ENCODE data around the gene CATSPERE. TPM values are rescaled to one million over a fixed set of nuclear protein-coding genes. Genes with fewer than 3 reads are reported as not detected.

Gene CATSPERE
- total RNA-seq, 1 donor from 2014 or later, result 1.1 TPM

DNA sequence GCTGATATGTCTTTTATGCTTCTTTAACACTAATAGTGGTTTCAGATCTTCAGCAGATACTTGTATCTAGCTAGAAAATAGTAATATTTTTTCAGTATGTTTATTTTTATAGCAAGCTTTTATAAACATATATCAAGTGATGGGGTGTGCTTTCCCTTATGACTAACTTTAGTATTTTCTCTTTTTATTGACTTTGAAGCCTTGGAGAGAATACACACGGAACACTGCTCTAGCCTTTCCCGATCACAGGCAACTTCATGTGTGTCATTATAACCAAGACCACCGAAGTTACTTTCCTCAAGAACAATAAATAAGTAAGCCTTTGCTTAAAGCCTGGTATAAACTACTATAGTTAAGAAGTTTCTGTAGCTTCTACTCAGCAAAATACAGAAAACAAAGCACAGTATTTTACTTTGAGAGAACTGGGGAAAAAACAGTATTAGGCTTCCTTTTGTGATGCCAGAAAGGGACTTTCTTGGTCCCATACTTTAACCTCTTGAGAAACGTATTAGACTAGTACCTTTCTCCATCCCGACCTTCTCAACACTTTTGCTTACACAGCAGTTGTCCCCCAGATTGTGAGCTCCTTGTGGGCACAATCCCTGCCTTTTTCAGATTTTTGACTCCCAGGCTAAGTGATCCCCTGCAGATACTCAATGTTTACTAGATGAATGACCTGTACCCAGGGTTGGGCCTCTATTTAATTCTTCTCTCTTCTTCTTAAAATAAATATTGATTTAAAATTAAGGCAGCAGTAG is 12.6 kb upstream of the CATSPERE start:
- intact Hi-C loops (cut with micrococcal nuclease), result no loop called here
- TF ChIP-seq, protein P1, sequence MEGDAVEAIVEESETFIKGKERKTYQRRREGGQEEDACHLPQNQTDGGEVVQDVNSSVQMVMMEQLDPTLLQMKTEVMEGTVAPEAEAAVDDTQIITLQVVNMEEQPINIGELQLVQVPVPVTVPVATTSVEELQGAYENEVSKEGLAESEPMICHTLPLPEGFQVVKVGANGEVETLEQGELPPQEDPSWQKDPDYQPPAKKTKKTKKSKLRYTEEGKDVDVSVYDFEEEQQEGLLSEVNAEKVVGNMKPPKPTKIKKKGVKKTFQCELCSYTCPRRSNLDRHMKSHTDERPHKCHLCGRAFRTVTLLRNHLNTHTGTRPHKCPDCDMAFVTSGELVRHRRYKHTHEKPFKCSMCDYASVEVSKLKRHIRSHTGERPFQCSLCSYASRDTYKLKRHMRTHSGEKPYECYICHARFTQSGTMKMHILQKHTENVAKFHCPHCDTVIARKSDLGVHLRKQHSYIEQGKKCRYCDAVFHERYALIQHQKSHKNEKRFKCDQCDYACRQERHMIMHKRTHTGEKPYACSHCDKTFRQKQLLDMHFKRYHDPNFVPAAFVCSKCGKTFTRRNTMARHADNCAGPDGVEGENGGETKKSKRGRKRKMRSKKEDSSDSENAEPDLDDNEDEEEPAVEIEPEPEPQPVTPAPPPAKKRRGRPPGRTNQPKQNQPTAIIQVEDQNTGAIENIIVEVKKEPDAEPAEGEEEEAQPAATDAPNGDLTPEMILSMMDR (IDR thresholded peaks at IDR 0.05), result no peak
- H3K9me3 Mint-ChIP-seq, result no peaks in the 10 kb centered on the region
- no peak for DNase-seq
- H3K4me1 Mint-ChIP-seq, result peaks cover 52% of the 10 kb centered on the region
- peaks cover 48% of the 10 kb centered on the region for H3K36me3 Mint-ChIP-seq (ENCODE audit: low read depth)
- H3K27me3 Mint-ChIP-seq, result no peaks in the 10 kb centered on the region
- POLR2A ChIA-PET, result interaction anchor here (1.0 to 1.4 kb wide), 2 partner anchors 12 to 416 kb away, joined by 4 read pairs; partner anchors contain the start of gene HNRNPU
- no peak for ATAC-seq (ENCODE audit: low read depth)
- no peak overlapping the region for H3K4me3 Mint-ChIP-seq
- CTCF ChIA-PET, result interaction anchor here (1.1 kb wide), 1 partner anchor 13 kb away, joined by 3 read pairs; the partner anchor contains the start of gene CATSPERE
- H3K27ac Mint-ChIP-seq, result no peak overlapping the region

DNA sequence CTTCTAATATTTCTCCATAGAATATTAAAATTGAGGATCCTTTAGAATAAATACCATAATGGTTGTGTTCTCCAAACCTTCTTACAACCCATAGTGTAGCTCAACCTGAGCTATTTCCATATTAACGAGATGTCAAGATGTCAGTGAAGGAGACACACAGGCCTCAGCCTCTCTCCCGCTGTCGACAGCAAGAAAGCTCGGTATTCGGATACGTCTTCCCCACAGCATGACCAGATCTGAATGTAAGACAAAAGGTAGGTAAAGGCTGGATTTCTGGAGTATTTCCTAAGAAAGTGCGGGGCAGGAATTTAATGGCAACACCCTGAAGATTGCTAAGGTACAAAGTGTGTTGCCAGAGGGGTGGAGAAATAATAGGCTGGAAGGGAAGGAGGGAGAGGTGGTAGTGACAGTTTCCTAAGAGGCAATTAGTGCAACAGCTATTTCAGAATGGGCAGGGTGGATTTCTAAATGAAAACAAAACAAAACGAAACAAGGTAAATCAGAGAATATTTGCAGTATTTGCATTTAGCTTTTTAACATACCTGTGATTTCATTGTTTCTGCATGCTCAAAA is 11.1 kb upstream of the CATSPERE start:
- no peak for DNase-seq

DNA sequence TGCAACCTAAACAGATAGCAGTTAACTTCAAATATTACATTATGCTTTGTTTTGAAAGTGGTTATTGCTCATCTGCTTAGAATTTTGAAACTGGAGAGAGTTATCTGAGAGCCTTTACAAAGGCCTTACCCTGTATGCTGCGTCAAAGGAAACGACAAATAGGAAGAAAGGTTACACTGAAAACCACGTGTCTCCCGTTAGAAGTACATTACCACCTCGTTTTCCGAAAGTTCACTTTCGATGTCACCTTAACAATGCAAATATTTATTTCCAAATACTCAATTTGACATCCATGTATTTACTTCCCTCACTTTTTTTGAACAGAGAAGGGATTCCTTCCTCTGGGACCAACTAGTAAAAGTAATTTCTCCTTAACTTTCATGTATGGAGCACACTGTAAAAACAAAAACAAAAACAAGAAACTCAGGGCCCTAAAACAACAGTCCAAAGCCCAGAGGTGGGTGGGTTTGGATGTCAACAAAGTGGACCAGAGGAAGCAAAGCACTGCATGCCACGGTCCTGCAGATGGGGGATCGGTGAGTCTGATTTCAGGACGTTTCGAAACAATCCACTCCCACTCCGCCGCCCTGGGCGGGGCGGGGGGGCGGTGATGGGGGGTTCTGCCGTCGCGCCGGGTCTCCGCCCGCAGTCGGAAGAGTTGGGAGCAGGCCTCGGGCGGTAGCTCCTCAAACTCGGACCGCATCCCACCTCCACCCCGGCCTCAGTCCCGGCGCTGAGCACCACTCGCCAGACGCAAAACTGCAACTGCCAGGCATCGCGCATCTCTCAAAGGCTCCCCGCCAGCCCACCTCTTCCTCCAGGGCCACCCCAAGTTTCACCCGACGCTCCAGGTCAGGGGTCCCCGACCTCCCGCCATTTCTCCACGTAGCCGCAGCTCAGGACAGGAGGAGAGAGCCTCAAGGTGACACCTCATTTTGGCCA is 10.2 kb upstream of the CATSPERE start:
- ChIA-PET CTCF (no interaction called here), POLR2A (interaction anchor here (0.5 to 1.9 kb wide), 8 partner anchors 9 to 1195 kb away, joined by 3 to 14 read pairs (median 4); partner anchors contain the start of genes CATSPERE and SDCCAG8)
- no peaks in the 10 kb centered on the region for H3K9me3 Mint-ChIP-seq
- TF ChIP-seq, protein P1 (IDR thresholded peaks at IDR 0.05), result no peak
- H3K27ac Mint-ChIP-seq, result peak overlapping the region; percentile 96
- intact Hi-C loops (cut with micrococcal nuclease), result loop anchor here (1.0 to 10.0 kb wide), 7 partner anchors 16 to 704 kb away; partner anchors contain the start of genes COX20 and KIF26B
- DNase-seq, result peak; percentile 60
- peaks cover 38% of the 10 kb centered on the region for H3K36me3 Mint-ChIP-seq (ENCODE audit: low read depth)
- H3K4me1 Mint-ChIP-seq, result peaks cover 40% of the 10 kb centered on the region
- ATAC-seq (ENCODE audit: low read depth), result no peak
- H3K27me3 Mint-ChIP-seq, result no peaks in the 10 kb centered on the region
- H3K4me3 Mint-ChIP-seq, result peak overlapping the region; percentile 95

More for the DNA sequence above, 11.1 kb upstream of the CATSPERE start:
- no peaks in the 10 kb centered on the region for H3K27me3 Mint-ChIP-seq
- no peak for ATAC-seq (ENCODE audit: low read depth)
- H3K4me1 Mint-ChIP-seq, result peaks cover 48% of the 10 kb centered on the region
- peak overlapping the region; percentile 95 for H3K4me3 Mint-ChIP-seq
- no peaks in the 10 kb centered on the region for H3K9me3 Mint-ChIP-seq
- peak overlapping the region; percentile 96 for H3K27ac Mint-ChIP-seq
- ChIA-PET CTCF (interaction anchor here (1.1 kb wide), 1 partner anchor 11 kb away, joined by 3 read pairs; the partner anchor contains the start of gene CATSPERE), POLR2A (interaction anchor here (0.6 to 1.4 kb wide), 3 partner anchors 12 to 414 kb away, joined by 3 to 6 read pairs (median 4); partner anchors contain the start of genes CATSPERE and HNRNPU)
- intact Hi-C loops (cut with micrococcal nuclease), result loop anchor here (2.0 to 10.0 kb wide), 5 partner anchors 15 to 705 kb away; partner anchors contain the start of genes COX20 and KIF26B
- peaks cover 43% of the 10 kb centered on the region for H3K36me3 Mint-ChIP-seq (ENCODE audit: low read depth)
- TF ChIP-seq, protein P1 (IDR thresholded peaks at IDR 0.05), result no peak

DNA sequence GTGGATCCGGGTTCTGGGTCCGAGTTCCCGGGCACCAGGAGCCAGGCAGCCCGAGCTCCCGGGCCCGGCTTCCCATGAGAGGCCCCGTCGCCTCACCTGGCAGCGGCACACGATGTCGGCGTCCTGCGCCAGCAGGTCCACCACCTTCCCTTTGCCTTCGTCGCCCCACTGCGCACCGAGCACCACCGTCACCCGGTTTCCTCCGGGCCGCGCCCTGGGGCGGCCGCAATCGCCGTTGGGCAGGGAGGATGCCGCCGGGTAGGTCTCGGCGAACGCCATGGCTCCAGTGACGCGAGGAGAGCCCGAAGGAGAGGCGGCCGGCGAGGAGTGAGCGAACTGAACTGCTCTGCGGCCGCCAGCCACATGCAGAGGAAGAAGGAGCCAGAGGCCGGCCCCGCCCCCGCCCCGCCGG is 9.5 kb upstream of the CATSPERE start, which contains the start of gene ADSS2:
Gene ADSS2 (minus strand): TSS at position 371 of the 412 bp plus-strand sequence. CDS start 92 bp downstream, at position 279.
- Mint-ChIP-seq H3K27me3 (no peaks in the 10 kb centered on the region), H3K4me1 (peaks cover 35% of the 10 kb centered on the region), H3K4me3 (peak within 1 kb of the TSS; percentile 95), H3K27ac (peak within 1 kb of the TSS; percentile 96), H3K36me3 (ENCODE audit: low read depth) (peaks cover 35% of the 10 kb centered on the region), H3K9me3 (no peaks in the 10 kb centered on the region)
- ChIA-PET POLR2A (interaction anchor here (0.6 to 1.9 kb wide), 6 partner anchors 9 to 1196 kb away, joined by 3 to 14 read pairs (median 6); partner anchors contain the start of genes CATSPERE and SDCCAG8), CTCF (no interaction called here)
- ATAC-seq (ENCODE audit: low read depth) (no peak), DNase-seq (no peak)
- TF ChIP-seq, protein P1 (IDR thresholded peaks at IDR 0.05), result no peak
- intact Hi-C loops (cut with micrococcal nuclease), result loop anchor here (1.0 to 10.0 kb wide), 7 partner anchors 17 to 703 kb away; partner anchors contain the start of genes COX20 and KIF26B

Data from activated B cell treated with CpG ODN at 0.5 μM for 24 hours (primary cell).